GM23248 (cell line): Measurements from ENCODE around the gene PORCN. TPM values are rescaled to one million over a fixed set of nuclear protein-coding genes. Genes with fewer than 3 reads are reported as not detected.

Experiments used
- DNase-seq: peaks from one replicate; pipeline ENCODE4 v3.0.0-alpha.2; 2015
- H2AFZ ChIP-seq: fragments of 200-600 bp; sonication (generic); 2 replicates; pipeline ENCODE4 v1.6.1; 2016; ENCODE audit warnings: antibody characterized with exemption
- H3F3A ChIP-seq: fragments of 200-600 bp; sonication (generic); 2 replicates; pipeline ENCODE4 v1.6.1; 2016; ENCODE audit warnings: mild to moderate bottlenecking, antibody characterized with exemption, mixed run types; ENCODE audit not compliant: insufficient read depth
- H3K27ac ChIP-seq: fragments of 200-600 bp; sonication (generic); 2 replicates; pipeline ENCODE4 v1.5.1; 2016; ENCODE audit warnings: mild to moderate bottlenecking
- H3K27me3 ChIP-seq: fragments of 200-600 bp; sonication (generic); replicated peaks from 2 replicates; pipeline ENCODE4 v1.6.1; 2016; ENCODE audit warnings: mild to moderate bottlenecking; ENCODE audit not compliant: insufficient read depth
- H3K36me3 ChIP-seq: fragments of 200-600 bp; sonication (generic); 2 replicates; pipeline ENCODE4 v1.6.1; 2016; ENCODE audit warnings: low read depth, mild to moderate bottlenecking
- H3K4me1 ChIP-seq: fragments of 200-600 bp; sonication (generic); 2 replicates; pipeline ENCODE4 v1.6.1; 2016; ENCODE audit warnings: mild to moderate bottlenecking; ENCODE audit not compliant: insufficient read depth
- H3K4me2 ChIP-seq: fragments of 200-600 bp; sonication (generic); one replicate; pipeline ENCODE4 v1.6.1; 2016; ENCODE audit warnings: mild to moderate bottlenecking; ENCODE audit not compliant: unreplicated experiment
- H3K4me3 ChIP-seq: fragments of 200-600 bp; sonication (generic); 2 replicates; pipeline ENCODE4 v1.5.1; 2016; ENCODE audit warnings: mild to moderate bottlenecking
- H3K79me2 ChIP-seq: fragments of 200-600 bp; sonication (generic); 2 replicates; pipeline ENCODE4 v1.6.1; 2016; ENCODE audit warnings: mild to moderate bottlenecking; ENCODE audit not compliant: insufficient read depth
- H3K9ac ChIP-seq: fragments of 200-600 bp; sonication (generic); 2 replicates; pipeline ENCODE4 v1.6.1; 2016; ENCODE audit warnings: mild to moderate bottlenecking
- H3K9me2 ChIP-seq: fragments of 200-600 bp; sonication (generic); 2 replicates; pipeline ENCODE4 v1.6.1; 2016; ENCODE audit warnings: mixed run types, mild to moderate bottlenecking, moderate library complexity; ENCODE audit not compliant: insufficient read depth
- H3K9me3 ChIP-seq: fragments of 200-600 bp; sonication (generic); one replicate; pipeline ENCODE4 v1.6.1; 2017; ENCODE audit warnings: low read depth
- H4K20me1 ChIP-seq: fragments of 200-600 bp; sonication (generic); 2 replicates; pipeline ENCODE4 v1.6.0; 2016; ENCODE audit not compliant: insufficient read depth
- EZH2 ChIP-seq: fragments of 200-600 bp; sonication (generic); IDR thresholded peaks from 2 replicates; pipeline ENCODE4 v1.6.1; 2018; ENCODE audit warnings: antibody characterized with exemption, mild to moderate bottlenecking; ENCODE audit not compliant: insufficient read depth, poor library complexity, severe bottlenecking
- EZH2phosphoT487 ChIP-seq: fragments of 200-600 bp; sonication (generic); IDR thresholded peaks from 2 replicates; pipeline ENCODE4 v1.6.1; 2018; ENCODE audit warnings: antibody characterized with exemption, moderate library complexity, mild to moderate bottlenecking, low read depth; ENCODE audit not compliant: insufficient read depth
- WGBS, 2 experiments: methylation state at CpG; one replicate each; pipeline ENCODE4 v1.1.6; 2015 to 2017; ENCODE audit warnings: low lambda C conversion rate in 2 of 2, low coverage in 1 of 2; ENCODE audit errors: missing lambda C conversion rate in 2 of 2; 5-methylcytosine and 5-hydroxymethylcytosine counted together
- in situ Hi-C: fragments of 300-500 bp; cut with MboI; formaldehyde crosslinking; loops from 2 replicates; pipeline ENCODE4 v1.15.0; 2020
- polyA plus RNA-seq: library from polyadenylated mRNA; unstranded; fragments of >200 nt; fragmentation: Nextera tagmentation; extraction: Ambion mirVana; gene quantifications from 2 replicates; pipeline ENCODE4 v1.2.1, GENCODE V29; 2016
- total RNA-seq: library from RNA; depleted of rRNA; stranded (reverse); fragments of >200 nt; shearing (Covaris generic); gene quantifications from 2 replicates; pipeline ENCODE4 v1.2.3, GENCODE V29; 2014

PORCN gene
- total and polyA plus RNA-seq, 2 experiments from 2014 or later = 20.3 to 32.2 TPM

DNA sequence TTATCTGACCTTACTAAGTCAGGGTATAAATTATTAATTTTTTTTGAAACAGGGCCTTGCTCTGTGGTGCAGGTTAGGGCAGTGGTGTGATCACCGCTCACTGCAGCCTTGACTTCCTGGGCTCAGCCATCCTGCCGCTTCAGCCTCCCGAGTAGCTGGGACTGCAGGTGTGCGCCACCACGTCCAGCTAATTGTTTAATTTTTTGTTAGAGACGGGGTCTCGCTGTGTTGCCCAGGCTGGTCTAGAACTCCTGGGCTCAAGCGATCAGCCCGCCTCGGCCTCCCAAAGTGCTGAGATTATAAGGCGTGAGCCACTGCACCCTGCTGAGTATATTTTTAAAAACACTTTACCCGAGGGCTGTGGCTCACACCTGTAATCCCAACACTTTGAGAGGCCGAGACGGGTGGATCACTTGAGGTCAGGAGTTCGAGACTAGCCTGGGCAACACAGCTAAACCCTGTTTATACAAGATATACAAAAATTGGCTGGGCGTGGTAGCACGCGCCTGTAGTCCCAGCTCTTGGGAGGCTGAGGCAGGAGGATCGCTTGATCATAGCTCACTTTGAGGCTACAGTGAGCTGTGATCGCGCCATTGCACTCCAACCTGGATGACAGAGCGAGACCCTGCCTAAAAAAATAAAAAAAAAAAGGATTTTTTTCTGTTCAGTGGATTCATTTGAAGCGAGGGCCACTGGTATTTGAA, 30.0 kb downstream of the PORCN start:
- Histone ChIP-seq H3K9ac (peak overlapping the region; percentile 93), H4K20me1 (no peaks in the 10 kb centered on the region), H3K4me2 (no peak overlapping the region), H3K4me1 (peaks cover 6% of the 10 kb centered on the region; the same call in 1 of the 2 replicates), H2AFZ (0 out of 2 replicates have a peak overlapping the region, but pooled peaks have one; percentile 51), H3K36me3 (no peaks in the 10 kb centered on the region), H3K4me3 (peak overlapping the region; percentile 92), H3K27me3 (no peaks in the 10 kb centered on the region), H3F3A (peaks cover 8% of the 10 kb centered on the region; the same call in 1 of the 2 replicates), H3K9me2 (no peaks in the 10 kb centered on the region), H3K79me2 (peaks cover 25% of the 10 kb centered on the region), H3K27ac (peak overlapping the region; percentile 33; the same call in 1 of the 2 replicates), H3K9me3 (no peaks in the 10 kb centered on the region)
- TF ChIP-seq EZH2 = no peak
- TF ChIP-seq EZH2phosphoT487 = no peak
- 85 to 93% methylated on average over 19 to 22 of the region's 23 CpGs for WGBS, 2 experiments
- no peak for DNase-seq
- in situ Hi-C loops = no loop called here

- H3F3A ChIP-seq = peaks cover 8% of the 10 kb centered on the region; the same call in 1 of the 2 replicates
- 1 to 3% methylated on average over 11 to 38 of the region's 59 CpGs for WGBS, 2 experiments
- H3K36me3 ChIP-seq = no peaks in the 10 kb centered on the region
- H3K9me2 ChIP-seq = no peaks in the 10 kb centered on the region
- peak within 1 kb of the TSS; percentile 80 for H3K4me2 ChIP-seq
- no peaks in the 10 kb centered on the region for H3K27me3 ChIP-seq
- no peak for TF ChIP-seq EZH2
- no peak for TF ChIP-seq EZH2phosphoT487
- peak within 1 kb of the TSS; percentile 93 for H3K9ac ChIP-seq
- H3K27ac ChIP-seq = peak within 1 kb of the TSS; percentile 51
- peaks cover 6% of the 10 kb centered on the region; the same call in 1 of the 2 replicates for H3K4me1 ChIP-seq
- no peaks in the 10 kb centered on the region for H4K20me1 ChIP-seq
- peak within 1 kb of the TSS; percentile 92 for H2AFZ ChIP-seq
- peaks cover 25% of the 10 kb centered on the region for H3K79me2 ChIP-seq
- no peaks in the 10 kb centered on the region for H3K9me3 ChIP-seq
- H3K4me3 ChIP-seq = peak within 1 kb of the TSS; percentile 92
- in situ Hi-C loops = no loop called here
- DNase-seq = peak; percentile 95
These were observed 30.7 kb downstream of the PORCN start, which contains the start of gene TBC1D25 for GRCh38 chrX:48539345-48540027. TSS of gene TBC1D25 (plus strand) at chrX:48539714. CDS start at chrX:48539798, 84 bp downstream.

- H3K79me2 ChIP-seq = peaks cover 25% of the 10 kb centered on the region
- H3K27ac ChIP-seq = peak overlapping the region; percentile 51
- H3K27me3 ChIP-seq = no peaks in the 10 kb centered on the region
- peaks cover 6% of the 10 kb centered on the region; the same call in 1 of the 2 replicates for H3K4me1 ChIP-seq
- peak overlapping the region; percentile 92 for H2AFZ ChIP-seq
- 0 to 2% methylated on average over 2 to 12 of the region's 12 CpGs for WGBS, 2 experiments
- H3K4me2 ChIP-seq = peak overlapping the region; percentile 80
- H3K9ac ChIP-seq = peak overlapping the region; percentile 93
- peaks cover 8% of the 10 kb centered on the region; the same call in 1 of the 2 replicates for H3F3A ChIP-seq
- in situ Hi-C loops = no loop called here
- H4K20me1 ChIP-seq = no peaks in the 10 kb centered on the region
- DNase-seq = peak; percentile 54
- H3K4me3 ChIP-seq = peak overlapping the region; percentile 92
- no peaks in the 10 kb centered on the region for H3K36me3 ChIP-seq
- TF ChIP-seq EZH2 = no peak
- TF ChIP-seq EZH2phosphoT487 = no peak
- H3K9me2 ChIP-seq = no peaks in the 10 kb centered on the region
- no peaks in the 10 kb centered on the region for H3K9me3 ChIP-seq
These were observed 31.2 kb downstream of the PORCN start for GRCh38 chrX:48540028-48540375.

- H3K36me3 ChIP-seq = no peaks in the 10 kb centered on the region
- H3K9ac ChIP-seq = no peak overlapping the region
- H4K20me1 ChIP-seq = no peaks in the 10 kb centered on the region
- WGBS, 2 experiments = 95 to 99% methylated on average over 7 of the region's 7 CpGs
- no peak for DNase-seq
- H3K79me2 ChIP-seq = peaks cover 25% of the 10 kb centered on the region
- no peaks in the 10 kb centered on the region for H3K9me3 ChIP-seq
- TF ChIP-seq EZH2phosphoT487 (no peak), EZH2 (no peak)
- peaks cover 8% of the 10 kb centered on the region; the same call in 1 of the 2 replicates for H3F3A ChIP-seq
- H3K4me2 ChIP-seq = peak overlapping the region; percentile 80
- H3K27me3 ChIP-seq = no peaks in the 10 kb centered on the region
- no peak overlapping the region for H3K27ac ChIP-seq
- H3K9me2 ChIP-seq = no peaks in the 10 kb centered on the region
- H3K4me3 ChIP-seq = peak overlapping the region; percentile 92
- in situ Hi-C loops = no loop called here
- H2AFZ ChIP-seq = no peak overlapping the region
- peaks cover 6% of the 10 kb centered on the region; the same call in 1 of the 2 replicates for H3K4me1 ChIP-seq
These were observed 31.7 kb downstream of the PORCN start for GRCh38 chrX:48540480-48540879.
